ENCODE measurements around the gene AIF1L. TPM values are rescaled to one million over a fixed set of nuclear protein-coding genes. Genes with fewer than 3 reads are reported as not detected.

AIF1L gene
- total and polyA plus RNA-seq, 2 of the 4 experiments (the other 2 are of a cell fraction) = 0.18 to 0.19 TPM

GRCh38 chr9:131167146-131167692 is 70.9 kb downstream of the AIF1L start:
- ATAC-seq (ENCODE audit: low read depth) = no peak
- intact Hi-C loops (cut with micrococcal nuclease) = loop anchor here (5.0 kb wide), 1 partner anchor 40 kb away; the partner anchor contains the start of gene NUP214
- H3K4me2 ChIP-seq (ENCODE audit: low read depth, low read length) = no peak overlapping the region
- ChIA-PET POLR2A (ENCODE audit: unreplicated experiment) (no interaction called here), CTCF (interaction anchor here (1.4 kb wide), 1 partner anchor 12 kb away, joined by 5 read pairs; no protein-coding TSS in a partner anchor)
- no peaks in the 10 kb centered on the region for H3K9me1 ChIP-seq (ENCODE audit: insufficient read depth, low read length)
- peaks cover 33% of the 10 kb centered on the region for H3K36me3 ChIP-seq (ENCODE audit: control insufficient read depth, insufficient read depth, low read length)
- no peak overlapping the region for H2AK9ac ChIP-seq (replicated peaks; ENCODE audit: low read depth, low read length, poor library complexity)
- no peak overlapping the region for H4K91ac ChIP-seq (ENCODE audit: insufficient read depth, low read depth, low read length)
- no peaks in the 10 kb centered on the region for H3K27me3 ChIP-seq (ENCODE audit: control insufficient read depth, insufficient read depth, low read length)
- 60% methylated on average over 2 of the region's 6 CpGs; no CpG with 5 or more reads in 1 of the 2 experiments for WGBS, 2 experiments (ENCODE audit: extremely low coverage in 2 of 2, insufficient read length in 1 of 2)
- no peaks in the 10 kb centered on the region for H3K4me1 ChIP-seq (ENCODE audit: control insufficient read depth, insufficient read depth, low read length)
- no peak overlapping the region for H3K14ac ChIP-seq (replicated peaks; ENCODE audit: low read depth, low read length)
- H2BK15ac ChIP-seq (ENCODE audit: low read depth, low read length) = no peak overlapping the region
- BruUV-seq (replicated peaks) = no TSS peak
- H4K20me1 ChIP-seq (ENCODE audit: insufficient read depth, low read length) = peaks cover 3% of the 10 kb centered on the region
- no peak for DNase-seq
- in situ Hi-C loops (cut with MboI; ENCODE audit: low sequenced_read_pairs) = no loop called here
- no peak overlapping the region for H2AFZ ChIP-seq (replicated peaks; ENCODE audit: low read length, poor library complexity)
- dilution Hi-C loops (cut with HindIII; ENCODE audit: low sequenced_read_pairs, unreplicated experiment) = no loop called here
- H3K23ac ChIP-seq (ENCODE audit: low read depth, low read length) = no peak overlapping the region
- H3K56ac ChIP-seq (ENCODE audit: extremely low read depth, insufficient read depth, low read length) = no peak overlapping the region
- H2AK5ac ChIP-seq (ENCODE audit: low read depth, low read length) = no peak overlapping the region
- H3K4me3 ChIP-seq (ENCODE audit: insufficient read depth, low read depth, low read length) = no peak overlapping the region
- H4K8ac ChIP-seq (ENCODE audit: low read depth in 2 of 2, low read length in 2 of 2) = no peak overlapping the region
- peaks cover 15 to 20% of the 10 kb centered on the region in 2 experiments for H3K79me1 ChIP-seq (ENCODE audit: low read depth in 1 of 2, low read length in 2 of 2)
- H2BK20ac ChIP-seq (ENCODE audit: low read depth, low read length) = no peak overlapping the region
- no peak overlapping the region for H4K5ac ChIP-seq (ENCODE audit: low read depth, low read length)
- H3K18ac ChIP-seq (ENCODE audit: low read depth, low read length) = no peak overlapping the region
- TF ChIP-seq RCOR1 (IDR thresholded peaks at IDR 0.05; ENCODE audit: insufficient replicate concordance, low read length) (no peak), BHLHE40 (IDR thresholded peaks at IDR 0.05; ENCODE audit: low read depth, low read length) (no peak), MAFK (IDR thresholded peaks at IDR 0.05; ENCODE audit: low read depth, low read length) (no peak), SMC3 (IDR thresholded peaks at IDR 0.05; ENCODE audit: low read depth, low read length) (no peak), MAZ (IDR thresholded peaks at IDR 0.05; ENCODE audit: borderline replicate concordance, low read depth, low read length) (no peak), USF2 (IDR thresholded peaks at IDR 0.05; ENCODE audit: low read depth, low read length) (no peak), FOS (IDR thresholded peaks at IDR 0.05; ENCODE audit: low read depth, low read length) (no peak), CEBPB (IDR thresholded peaks at IDR 0.05; ENCODE audit: low read depth, low read length) (no peak), MXI1 (IDR thresholded peaks at IDR 0.05; ENCODE audit: borderline replicate concordance, low read depth, low read length) (no peak)
- TF ChIP-seq, protein P1, sequence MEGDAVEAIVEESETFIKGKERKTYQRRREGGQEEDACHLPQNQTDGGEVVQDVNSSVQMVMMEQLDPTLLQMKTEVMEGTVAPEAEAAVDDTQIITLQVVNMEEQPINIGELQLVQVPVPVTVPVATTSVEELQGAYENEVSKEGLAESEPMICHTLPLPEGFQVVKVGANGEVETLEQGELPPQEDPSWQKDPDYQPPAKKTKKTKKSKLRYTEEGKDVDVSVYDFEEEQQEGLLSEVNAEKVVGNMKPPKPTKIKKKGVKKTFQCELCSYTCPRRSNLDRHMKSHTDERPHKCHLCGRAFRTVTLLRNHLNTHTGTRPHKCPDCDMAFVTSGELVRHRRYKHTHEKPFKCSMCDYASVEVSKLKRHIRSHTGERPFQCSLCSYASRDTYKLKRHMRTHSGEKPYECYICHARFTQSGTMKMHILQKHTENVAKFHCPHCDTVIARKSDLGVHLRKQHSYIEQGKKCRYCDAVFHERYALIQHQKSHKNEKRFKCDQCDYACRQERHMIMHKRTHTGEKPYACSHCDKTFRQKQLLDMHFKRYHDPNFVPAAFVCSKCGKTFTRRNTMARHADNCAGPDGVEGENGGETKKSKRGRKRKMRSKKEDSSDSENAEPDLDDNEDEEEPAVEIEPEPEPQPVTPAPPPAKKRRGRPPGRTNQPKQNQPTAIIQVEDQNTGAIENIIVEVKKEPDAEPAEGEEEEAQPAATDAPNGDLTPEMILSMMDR (conservative IDR thresholded peaks at IDR 0.05; ENCODE audit: low read depth, low read length) = no peak
- TF ChIP-seq, protein P2, sequence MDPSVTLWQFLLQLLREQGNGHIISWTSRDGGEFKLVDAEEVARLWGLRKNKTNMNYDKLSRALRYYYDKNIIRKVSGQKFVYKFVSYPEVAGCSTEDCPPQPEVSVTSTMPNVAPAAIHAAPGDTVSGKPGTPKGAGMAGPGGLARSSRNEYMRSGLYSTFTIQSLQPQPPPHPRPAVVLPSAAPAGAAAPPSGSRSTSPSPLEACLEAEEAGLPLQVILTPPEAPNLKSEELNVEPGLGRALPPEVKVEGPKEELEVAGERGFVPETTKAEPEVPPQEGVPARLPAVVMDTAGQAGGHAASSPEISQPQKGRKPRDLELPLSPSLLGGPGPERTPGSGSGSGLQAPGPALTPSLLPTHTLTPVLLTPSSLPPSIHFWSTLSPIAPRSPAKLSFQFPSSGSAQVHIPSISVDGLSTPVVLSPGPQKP (IDR thresholded peaks at IDR 0.05; ENCODE audit: borderline replicate concordance, low read depth, low read length) = no peak
- no peak overlapping the region for H3K27ac ChIP-seq (ENCODE audit: insufficient read depth, low read length)
- no peak overlapping the region for H3K9ac ChIP-seq (ENCODE audit: low read depth, low read length)
- H3K4ac ChIP-seq (ENCODE audit: low read depth, low read length) = no peak overlapping the region
- no peak overlapping the region for H2BK120ac ChIP-seq (ENCODE audit: low read depth, low read length)
- no peaks in the 10 kb centered on the region for H3K9me3 ChIP-seq (ENCODE audit: control insufficient read depth, insufficient read depth, low read length)
- H2BK5ac ChIP-seq (ENCODE audit: low read depth, low read length, poor library complexity, severe bottlenecking) = no peak overlapping the region

All from IMR-90 (cell line).